ENCODE results near the gene PTGER1.

Gene PTGER1

DNA sequence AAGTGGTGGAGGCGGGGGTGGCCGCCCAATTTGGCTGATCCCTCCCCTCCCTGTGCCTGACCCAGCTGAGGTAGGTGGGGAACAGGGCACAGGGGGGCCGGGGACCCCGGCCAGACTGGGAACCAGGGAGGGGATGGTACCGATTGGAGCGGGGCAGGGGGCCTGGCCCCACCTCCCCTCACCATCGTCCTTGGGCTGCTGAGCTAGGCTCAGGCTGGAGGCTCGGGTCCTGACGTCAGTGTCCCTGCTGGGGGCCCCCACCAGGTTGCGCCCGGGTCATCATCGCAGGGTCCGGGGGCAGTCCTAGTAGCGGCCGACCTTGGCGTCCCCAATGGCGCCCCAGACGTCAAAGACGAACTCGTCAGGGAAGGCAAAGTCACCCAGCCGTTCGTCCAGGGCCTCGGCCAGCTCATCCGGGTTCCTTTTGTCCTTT, 3.0 kb upstream of the PTGER1 start:
- no peak overlapping the region for H3K4me3 ChIP-seq (replicated peaks; ENCODE audit: low read depth, low read length)
- DNase-seq (ENCODE audit: extremely low read depth, low read depth) = no peak
- TF ChIP-seq, protein P1, sequence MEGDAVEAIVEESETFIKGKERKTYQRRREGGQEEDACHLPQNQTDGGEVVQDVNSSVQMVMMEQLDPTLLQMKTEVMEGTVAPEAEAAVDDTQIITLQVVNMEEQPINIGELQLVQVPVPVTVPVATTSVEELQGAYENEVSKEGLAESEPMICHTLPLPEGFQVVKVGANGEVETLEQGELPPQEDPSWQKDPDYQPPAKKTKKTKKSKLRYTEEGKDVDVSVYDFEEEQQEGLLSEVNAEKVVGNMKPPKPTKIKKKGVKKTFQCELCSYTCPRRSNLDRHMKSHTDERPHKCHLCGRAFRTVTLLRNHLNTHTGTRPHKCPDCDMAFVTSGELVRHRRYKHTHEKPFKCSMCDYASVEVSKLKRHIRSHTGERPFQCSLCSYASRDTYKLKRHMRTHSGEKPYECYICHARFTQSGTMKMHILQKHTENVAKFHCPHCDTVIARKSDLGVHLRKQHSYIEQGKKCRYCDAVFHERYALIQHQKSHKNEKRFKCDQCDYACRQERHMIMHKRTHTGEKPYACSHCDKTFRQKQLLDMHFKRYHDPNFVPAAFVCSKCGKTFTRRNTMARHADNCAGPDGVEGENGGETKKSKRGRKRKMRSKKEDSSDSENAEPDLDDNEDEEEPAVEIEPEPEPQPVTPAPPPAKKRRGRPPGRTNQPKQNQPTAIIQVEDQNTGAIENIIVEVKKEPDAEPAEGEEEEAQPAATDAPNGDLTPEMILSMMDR (IDR thresholded peaks at IDR 0.05; ENCODE audit: low read depth, low read length, missing control alignments) = no peak

GRCh38 chr19:14477418-14478112, 2.4 kb upstream of the PTGER1 start:
- H3K4me3 ChIP-seq (replicated peaks; ENCODE audit: low read depth, low read length) = no peak overlapping the region
- TF ChIP-seq, protein P1 (IDR thresholded peaks at IDR 0.05; ENCODE audit: low read depth, low read length, missing control alignments) = no peak
- no peak for DNase-seq (ENCODE audit: extremely low read depth, low read depth)

- no peak overlapping the region for H3K4me3 ChIP-seq (replicated peaks; ENCODE audit: low read depth, low read length)
- TF ChIP-seq, protein P1 (IDR thresholded peaks at IDR 0.05; ENCODE audit: low read depth, low read length, missing control alignments) = no peak
- no peak for DNase-seq (ENCODE audit: extremely low read depth, low read depth)
Observed at GRCh38 chr19:14476673-14477401, 1.7 kb upstream of the PTGER1 start.

DNA sequence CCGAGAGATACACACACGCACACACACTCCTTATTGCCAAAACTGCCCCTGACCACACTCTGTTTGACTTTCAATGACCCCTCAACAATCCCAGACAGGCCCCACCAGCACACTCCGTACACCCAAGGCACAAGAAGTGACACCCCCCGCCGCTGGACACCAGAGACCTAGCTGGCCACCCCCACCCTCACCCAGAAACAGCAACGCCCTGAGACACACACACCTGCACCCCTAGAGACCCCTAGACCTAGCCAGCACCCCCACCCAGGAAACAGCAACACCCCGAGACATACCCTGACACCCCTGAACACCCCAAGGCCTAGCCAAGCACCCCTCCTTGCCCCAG, 1.1 kb upstream of the PTGER1 start:
- no peak for DNase-seq (ENCODE audit: extremely low read depth, low read depth)
- H3K4me3 ChIP-seq (replicated peaks; ENCODE audit: low read depth, low read length) = no peak overlapping the region
- TF ChIP-seq, protein P1 (IDR thresholded peaks at IDR 0.05; ENCODE audit: low read depth, low read length, missing control alignments) = no peak

DNA sequence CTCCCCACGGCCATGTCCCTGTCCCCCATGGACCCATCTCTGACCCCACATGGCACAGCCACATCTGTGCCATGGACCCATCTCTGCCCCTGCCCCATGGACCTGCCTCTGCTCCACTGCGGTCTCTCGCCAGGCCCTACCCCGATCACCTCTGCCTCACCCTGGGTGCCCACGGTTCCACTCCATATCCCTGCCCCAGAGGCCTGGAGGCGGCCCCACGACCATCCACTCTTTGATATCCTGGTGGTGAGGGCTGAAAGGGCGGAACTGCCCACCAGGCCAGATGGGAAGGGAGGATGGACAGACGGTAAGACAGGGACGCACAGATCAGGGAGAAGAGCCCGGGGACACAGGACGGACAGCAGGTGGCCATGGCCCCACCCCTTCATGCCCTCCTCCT, 327 bp downstream of the PTGER1 start:
- H3K4me3 ChIP-seq (replicated peaks; ENCODE audit: low read depth, low read length) = peak overlapping the region; percentile 35
- TF ChIP-seq, protein P1 (IDR thresholded peaks at IDR 0.05; ENCODE audit: low read depth, low read length, missing control alignments) = no peak
- DNase-seq (ENCODE audit: extremely low read depth, low read depth) = no peak

GRCh38 chr19:14473978-14474578, 1.1 kb downstream of the PTGER1 start:
- no peak for DNase-seq (ENCODE audit: extremely low read depth, low read depth)
- H3K4me3 ChIP-seq (replicated peaks; ENCODE audit: low read depth, low read length) = no peak overlapping the region
- TF ChIP-seq, protein P1 (IDR thresholded peaks at IDR 0.05; ENCODE audit: low read depth, low read length, missing control alignments) = no peak
